ENCODE results near the gene IL2RA. TPM values are rescaled to one million over a fixed set of nuclear protein-coding genes. Genes with fewer than 3 reads are reported as not detected.
A peak's percentile ranks its signal among the peaks of the same experiment; 100 is the strongest.

The IL2RA gene
- total and polyA plus RNA-seq, 8 donors = 0.11 to 4.1 (median 0.33) TPM

DNA sequence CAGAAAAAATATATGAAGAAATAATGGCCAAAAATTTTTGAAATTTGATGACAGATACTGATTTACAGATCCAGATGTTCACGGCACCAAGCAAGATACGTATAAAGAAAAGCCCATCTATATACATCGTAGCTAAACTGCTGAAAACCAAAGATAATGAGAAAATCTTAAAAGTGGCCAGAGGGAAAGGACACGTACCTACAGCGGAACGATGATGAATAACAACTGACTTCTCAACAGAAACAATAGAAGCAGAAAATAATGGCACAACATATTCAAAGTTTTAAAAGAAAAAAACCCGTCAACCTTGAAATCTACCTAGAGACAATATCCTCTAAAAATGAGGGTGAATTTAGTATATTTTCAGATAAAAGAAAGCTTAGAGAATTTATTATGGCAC, 31.9 kb downstream of the IL2RA start:
- no peak overlapping the region for H3K27ac ChIP-seq
- DNase-seq (no peak), ATAC-seq (no peak)
- H3K4me3 ChIP-seq = no peak overlapping the region
- no peaks in the 10 kb centered on the region for H3K27me3 ChIP-seq
- H3K9me3 ChIP-seq = peaks cover 0 to 9% of the 10 kb centered on the region in 2 donors
- H3K36me3 ChIP-seq = no peaks in the 10 kb centered on the region
- TF ChIP-seq, protein P1, sequence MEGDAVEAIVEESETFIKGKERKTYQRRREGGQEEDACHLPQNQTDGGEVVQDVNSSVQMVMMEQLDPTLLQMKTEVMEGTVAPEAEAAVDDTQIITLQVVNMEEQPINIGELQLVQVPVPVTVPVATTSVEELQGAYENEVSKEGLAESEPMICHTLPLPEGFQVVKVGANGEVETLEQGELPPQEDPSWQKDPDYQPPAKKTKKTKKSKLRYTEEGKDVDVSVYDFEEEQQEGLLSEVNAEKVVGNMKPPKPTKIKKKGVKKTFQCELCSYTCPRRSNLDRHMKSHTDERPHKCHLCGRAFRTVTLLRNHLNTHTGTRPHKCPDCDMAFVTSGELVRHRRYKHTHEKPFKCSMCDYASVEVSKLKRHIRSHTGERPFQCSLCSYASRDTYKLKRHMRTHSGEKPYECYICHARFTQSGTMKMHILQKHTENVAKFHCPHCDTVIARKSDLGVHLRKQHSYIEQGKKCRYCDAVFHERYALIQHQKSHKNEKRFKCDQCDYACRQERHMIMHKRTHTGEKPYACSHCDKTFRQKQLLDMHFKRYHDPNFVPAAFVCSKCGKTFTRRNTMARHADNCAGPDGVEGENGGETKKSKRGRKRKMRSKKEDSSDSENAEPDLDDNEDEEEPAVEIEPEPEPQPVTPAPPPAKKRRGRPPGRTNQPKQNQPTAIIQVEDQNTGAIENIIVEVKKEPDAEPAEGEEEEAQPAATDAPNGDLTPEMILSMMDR (IDR thresholded peaks at IDR 0.05) = no peak
- intact Hi-C loops (cut with DNase I) = no loop called here
- H3K4me1 ChIP-seq = peaks cover 0 to 17% of the 10 kb centered on the region in 2 donors

DNA sequence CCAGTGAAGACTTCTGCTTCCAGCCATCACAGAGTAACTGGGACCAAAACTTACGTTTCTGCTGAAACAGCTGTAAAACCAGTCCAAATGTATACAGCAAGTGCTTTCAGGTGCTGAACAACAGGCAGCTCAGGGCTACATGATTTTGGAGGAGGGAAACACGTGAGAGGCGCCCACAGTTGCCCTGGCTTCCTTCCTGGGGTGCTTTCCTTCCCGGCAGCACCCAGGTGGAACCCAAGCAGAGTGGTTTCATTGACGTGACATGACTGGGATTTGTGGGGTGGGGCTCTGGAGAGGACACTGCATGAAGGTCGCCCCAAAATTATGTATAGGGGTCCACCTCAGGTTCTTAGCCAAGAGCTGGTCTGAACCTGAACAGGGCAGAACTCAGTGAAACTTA, 34.2 kb downstream of the IL2RA start:
- H3K4me1 ChIP-seq = no peaks in the 10 kb centered on the region
- H3K4me3 ChIP-seq = no peak overlapping the region
- DNase-seq (no peak), ATAC-seq (no peak)
- no peaks in the 10 kb centered on the region for H3K36me3 ChIP-seq
- no peaks in the 10 kb centered on the region for H3K27me3 ChIP-seq
- intact Hi-C loops (cut with DNase I) = no loop called here
- TF ChIP-seq, protein P1 (IDR thresholded peaks at IDR 0.05) = no peak
- peaks cover 0 to 9% of the 10 kb centered on the region in 2 donors for H3K9me3 ChIP-seq
- H3K27ac ChIP-seq = no peak overlapping the region

DNA sequence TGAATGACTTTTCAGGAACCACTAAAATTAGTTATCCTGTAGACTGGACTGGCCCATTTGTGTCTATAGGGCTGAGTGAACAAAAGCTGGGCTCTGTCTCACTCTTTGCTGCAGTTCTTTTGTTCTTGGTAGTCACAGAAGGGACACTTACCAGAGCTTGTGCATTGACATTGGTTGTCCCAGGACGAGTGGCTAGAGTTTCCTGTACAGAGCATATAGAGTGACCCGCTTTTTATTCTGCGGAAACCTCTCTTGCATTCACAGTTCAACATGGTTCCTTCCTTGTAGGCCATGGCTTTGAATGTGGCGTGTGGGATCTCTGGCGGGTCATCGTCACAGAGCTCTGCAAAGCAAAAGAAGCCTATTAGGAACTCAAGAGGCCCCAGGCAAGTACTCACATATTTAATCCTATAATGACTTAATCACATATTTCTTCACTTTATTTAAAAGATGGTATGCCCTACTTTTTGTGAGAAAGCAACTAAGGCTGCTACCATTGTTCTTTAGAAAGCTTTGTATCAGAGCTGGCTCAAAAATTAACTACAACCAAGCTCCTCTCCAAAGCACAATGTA, 36.4 kb downstream of the IL2RA start:
- intact Hi-C loops (cut with DNase I) = no loop called here
- TF ChIP-seq, protein P1 (IDR thresholded peaks at IDR 0.05) = no peak
- no peaks in the 10 kb centered on the region for H3K27me3 ChIP-seq
- ATAC-seq (no peak), DNase-seq (no peak)
- H3K4me3 ChIP-seq = no peak overlapping the region
- no peaks in the 10 kb centered on the region for H3K4me1 ChIP-seq
- H3K36me3 ChIP-seq = no peaks in the 10 kb centered on the region
- no peak overlapping the region for H3K27ac ChIP-seq
- H3K9me3 ChIP-seq = peaks cover 0 to 5% of the 10 kb centered on the region in 2 donors

DNA sequence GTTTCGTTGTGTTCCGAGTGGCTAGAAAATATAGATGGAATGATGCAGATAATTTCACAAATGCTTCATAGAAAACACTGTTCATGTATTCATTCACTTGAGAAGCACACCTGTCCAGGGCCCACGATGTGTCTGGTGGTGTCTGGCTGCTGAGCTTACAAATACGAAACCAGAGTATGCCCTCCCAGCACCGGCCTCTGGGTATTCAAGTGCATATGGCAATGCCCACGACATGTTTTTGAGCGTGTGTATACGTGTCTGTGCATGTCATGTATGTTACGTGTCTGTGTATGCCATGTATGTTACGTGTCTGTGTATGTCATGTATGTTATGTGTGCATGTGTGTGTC, 37.9 kb downstream of the IL2RA start:
- H3K4me3 ChIP-seq = no peak overlapping the region

DNA sequence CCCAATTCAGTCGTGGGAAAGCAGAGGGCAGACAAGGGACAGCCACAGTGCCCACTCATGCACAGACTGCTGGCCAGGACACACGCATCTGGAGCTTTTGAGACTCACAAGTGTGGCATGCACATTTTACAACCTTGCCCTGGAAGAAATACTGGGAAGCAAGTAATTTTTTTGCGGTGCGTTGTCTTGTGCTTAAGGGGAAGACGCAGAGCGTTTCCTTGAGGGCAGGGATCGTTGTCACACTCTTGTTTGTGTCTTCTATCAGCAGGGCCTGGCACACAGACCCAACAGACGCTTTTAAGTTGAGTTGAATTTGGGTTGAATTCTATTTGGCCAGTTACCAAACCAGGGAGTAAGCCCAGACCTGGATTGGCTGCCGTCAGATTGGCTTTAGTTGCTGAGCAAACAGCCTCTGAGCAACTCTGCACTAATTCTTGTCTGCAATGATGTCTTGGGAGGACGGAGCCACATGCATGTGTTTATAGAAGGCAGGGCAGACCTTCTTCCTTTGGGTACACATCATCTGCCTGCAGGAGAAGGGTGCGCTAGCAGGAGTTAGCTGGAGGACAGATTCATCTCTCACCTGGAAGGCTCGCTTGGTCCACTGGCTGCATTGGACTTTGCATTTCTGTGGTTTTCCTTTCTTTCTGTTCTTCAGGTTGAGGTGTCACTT, 38.4 kb downstream of the IL2RA start:
- no peaks in the 10 kb centered on the region for H3K27me3 ChIP-seq
- intact Hi-C loops (cut with DNase I) = no loop called here

More for the DNA sequence above, 37.9 kb downstream of the IL2RA start:
- ATAC-seq (no peak), DNase-seq (no peak)
- H3K4me1 ChIP-seq = no peaks in the 10 kb centered on the region
- no peaks in the 10 kb centered on the region for H3K9me3 ChIP-seq
- H3K27me3 ChIP-seq = no peaks in the 10 kb centered on the region
- TF ChIP-seq, protein P1 (IDR thresholded peaks at IDR 0.05) = no peak
- intact Hi-C loops (cut with DNase I) = no loop called here
- no peaks in the 10 kb centered on the region for H3K36me3 ChIP-seq
- no peak overlapping the region for H3K27ac ChIP-seq

More for the DNA sequence above, 38.4 kb downstream of the IL2RA start:
- TF ChIP-seq, protein P1 (IDR thresholded peaks at IDR 0.05) = no peak
- DNase-seq = peak in 1 of 4 donors; percentile 35
- Histone ChIP-seq H3K27ac (no peak overlapping the region), H3K36me3 (no peaks in the 10 kb centered on the region), H3K4me1 (no peaks in the 10 kb centered on the region), H3K9me3 (no peaks in the 10 kb centered on the region), H3K4me3 (no peak overlapping the region)
- ATAC-seq = no peak

Measured in left lung (tissue), 10 donors.